IPS DF 6.9 (cell line): ENCODE measurements around the gene TDRD1.

ENCODE experiments used
- DNase-seq: peaks from one replicate; pipeline ENCODE4 v3.0.0-alpha.2; 2013; ENCODE audit warnings: low read depth, low spot score
- H3K27ac ChIP-seq: one replicate; pipeline ENCODE4 v1.5.1; 2013; ENCODE audit warnings: low read length, control low read depth
- H3K27me3 ChIP-seq: 2 replicates; pipeline ENCODE4 v1.6.1; 2013; ENCODE audit warnings: mild to moderate bottlenecking, low read length; ENCODE audit not compliant: control insufficient read depth, insufficient read depth
- H3K36me3 ChIP-seq: 2 replicates; pipeline ENCODE4 v1.6.1; 2013; ENCODE audit warnings: low read length; ENCODE audit not compliant: control insufficient read depth, insufficient read depth
- H3K4me1 ChIP-seq: 2 replicates; pipeline ENCODE4 v1.6.1; 2013; ENCODE audit warnings: low read length; ENCODE audit not compliant: control insufficient read depth, insufficient read depth
- H3K4me3 ChIP-seq: 2 replicates; pipeline ENCODE4 v1.5.1; 2013; ENCODE audit warnings: mild to moderate bottlenecking, low read length
- H3K9me3 ChIP-seq: 2 replicates; pipeline ENCODE4 v1.6.1; 2013; ENCODE audit warnings: low read length, inconsistent platforms; ENCODE audit not compliant: control insufficient read depth, insufficient read depth
- WGBS: extraction: QIAGEN DNeasy Blood & Tissue Kit; methylation state at CpG from one replicate; pipeline ENCODE4 v1.1.7; 2013; ENCODE audit warnings: mixed read lengths, missing lambda C conversion rate; ENCODE audit not compliant: insufficient read length, insufficient coverage; 5-methylcytosine and 5-hydroxymethylcytosine counted together

TDRD1 gene

DNA sequence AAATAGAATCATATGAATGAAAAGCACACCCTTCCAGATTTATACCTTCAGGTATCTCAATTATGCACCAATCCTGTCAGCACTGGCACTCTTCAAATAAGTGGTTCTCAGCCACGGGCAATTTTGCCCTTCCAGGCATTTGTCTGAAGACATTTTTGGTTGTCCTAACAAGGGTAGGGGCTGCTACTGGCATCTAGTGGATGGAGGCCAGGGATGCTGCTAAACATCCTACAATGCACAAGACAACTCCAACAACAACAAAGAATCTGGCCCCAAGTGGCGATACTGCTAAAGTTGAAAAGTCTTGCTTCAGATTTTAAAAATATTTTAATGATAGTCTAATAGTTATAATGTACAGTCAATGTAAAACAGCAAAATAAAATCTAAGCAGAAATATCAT, 21.2 kb upstream of the TDRD1 start:
- H3K27me3 ChIP-seq = no peaks in the 10 kb centered on the region
- H3K9me3 ChIP-seq = no peaks in the 10 kb centered on the region
- DNase-seq = no peak
- H3K4me1 ChIP-seq = no peaks in the 10 kb centered on the region
- H3K27ac ChIP-seq = no peak overlapping the region
- WGBS = no CpG with 5 or more reads among the region's 2 CpGs
- no peak overlapping the region for H3K4me3 ChIP-seq
- no peaks in the 10 kb centered on the region for H3K36me3 ChIP-seq

DNA sequence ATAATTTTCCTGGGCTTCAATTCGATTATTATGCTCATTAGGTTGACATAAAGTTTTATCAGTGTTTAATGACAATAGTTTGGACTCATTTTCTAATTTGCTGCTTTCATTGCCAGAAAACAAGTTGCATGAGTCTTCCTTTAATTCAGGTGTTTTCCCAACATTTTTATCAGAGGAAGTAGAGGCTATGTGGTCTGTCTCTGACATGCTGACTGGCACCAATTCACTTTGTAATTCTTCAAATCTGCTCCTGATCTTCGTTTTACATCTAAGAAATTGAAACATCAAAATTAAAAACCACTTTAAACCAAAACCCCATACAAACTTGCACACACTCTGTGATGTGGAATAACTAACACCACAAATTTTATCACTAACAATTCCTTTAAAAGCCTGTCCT, 16.1 kb upstream of the TDRD1 start:
- H3K4me3 ChIP-seq = no peak overlapping the region
- no peak for DNase-seq
- WGBS = 100% methylated on average over 1 of the region's 2 CpGs
- no peaks in the 10 kb centered on the region for H3K9me3 ChIP-seq
- H3K36me3 ChIP-seq = no peaks in the 10 kb centered on the region
- H3K27me3 ChIP-seq = no peaks in the 10 kb centered on the region
- H3K4me1 ChIP-seq = no peaks in the 10 kb centered on the region
- H3K27ac ChIP-seq = no peak overlapping the region

DNA sequence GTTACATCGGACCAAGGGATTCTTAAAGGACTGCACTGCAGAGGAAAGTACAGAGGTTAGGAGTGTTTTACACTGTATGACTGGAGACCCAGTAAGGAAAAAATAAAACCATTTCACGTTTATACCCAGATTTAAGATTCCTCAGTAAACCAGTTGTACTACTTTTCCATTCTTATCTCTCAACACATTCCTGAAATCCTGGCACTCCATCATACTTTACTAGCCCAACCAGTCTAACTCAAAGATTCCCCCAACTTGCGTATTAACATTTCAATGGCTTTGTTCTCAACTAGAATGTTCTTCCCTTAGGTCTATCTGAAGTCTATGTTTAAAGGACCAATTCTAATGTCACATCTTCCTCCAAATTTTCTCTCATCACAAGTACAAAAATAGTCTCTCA, 13.1 kb upstream of the TDRD1 start:
- Histone ChIP-seq H3K27me3 (no peaks in the 10 kb centered on the region), H3K27ac (no peak overlapping the region), H3K4me1 (no peaks in the 10 kb centered on the region), H3K36me3 (no peaks in the 10 kb centered on the region; the same call in 1 of the 2 replicates), H3K4me3 (no peak overlapping the region), H3K9me3 (no peaks in the 10 kb centered on the region; the same call in 1 of the 2 replicates)
- WGBS = no CpG with 5 or more reads among the region's 3 CpGs
- no peak for DNase-seq

GRCh38 chr10:114166494-114166893, 12.7 kb upstream of the TDRD1 start:
- H3K4me1 ChIP-seq = no peaks in the 10 kb centered on the region
- H3K4me3 ChIP-seq = no peak overlapping the region
- DNase-seq = no peak
- H3K27me3 ChIP-seq = no peaks in the 10 kb centered on the region
- no peaks in the 10 kb centered on the region; the same call in 1 of the 2 replicates for H3K9me3 ChIP-seq
- H3K36me3 ChIP-seq = no peaks in the 10 kb centered on the region; the same call in 1 of the 2 replicates
- no peak overlapping the region for H3K27ac ChIP-seq
- WGBS = 100% methylated on average over 1 of the region's 3 CpGs

DNA sequence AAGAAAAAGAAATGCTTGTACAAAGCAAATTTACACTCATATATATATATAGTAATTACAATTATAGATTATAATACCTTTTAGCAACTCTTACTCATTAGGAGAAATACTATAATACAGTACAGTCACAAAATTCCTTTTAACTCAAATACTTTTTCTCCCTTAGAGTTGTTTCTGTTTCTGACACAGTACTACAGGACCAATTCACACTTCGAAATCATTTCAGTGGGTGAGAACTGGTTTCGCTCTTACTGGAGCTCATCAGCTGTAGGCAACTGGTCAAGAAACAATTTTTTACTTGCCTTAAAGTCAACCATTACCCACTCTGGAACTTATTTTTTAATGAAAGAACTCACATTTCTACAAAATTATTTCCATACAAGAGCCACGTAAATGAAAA, 11.2 kb upstream of the TDRD1 start:
- H3K27ac ChIP-seq = no peak overlapping the region
- no peak for DNase-seq
- no CpG with 5 or more reads among the region's 3 CpGs for WGBS
- H3K4me3 ChIP-seq = no peak overlapping the region
- no peaks in the 10 kb centered on the region; the same call in 1 of the 2 replicates for H3K36me3 ChIP-seq
- no peaks in the 10 kb centered on the region for H3K27me3 ChIP-seq
- H3K4me1 ChIP-seq = no peaks in the 10 kb centered on the region
- H3K9me3 ChIP-seq = no peaks in the 10 kb centered on the region; the same call in 1 of the 2 replicates

- Histone ChIP-seq H3K9me3 (no peaks in the 10 kb centered on the region; the same call in 1 of the 2 replicates), H3K27ac (no peak overlapping the region), H3K27me3 (no peaks in the 10 kb centered on the region), H3K4me3 (no peak overlapping the region), H3K4me1 (no peaks in the 10 kb centered on the region), H3K36me3 (no peaks in the 10 kb centered on the region; the same call in 1 of the 2 replicates)
- DNase-seq = no peak
- no CpG with 5 or more reads among the region's 3 CpGs for WGBS
Measured at GRCh38 chr10:114168450-114169009, 10.6 kb upstream of the TDRD1 start.

GRCh38 chr10:114172216-114172615, 6.9 kb upstream of the TDRD1 start:
- no peak overlapping the region for H3K27ac ChIP-seq
- no peaks in the 10 kb centered on the region; the same call in 1 of the 2 replicates for H3K9me3 ChIP-seq
- no peaks in the 10 kb centered on the region; the same call in 1 of the 2 replicates for H3K36me3 ChIP-seq
- DNase-seq = no peak
- H3K4me1 ChIP-seq = no peaks in the 10 kb centered on the region
- WGBS = no CpG with 5 or more reads among the region's 1 CpG
- no peak overlapping the region for H3K4me3 ChIP-seq
- H3K27me3 ChIP-seq = no peaks in the 10 kb centered on the region

DNA sequence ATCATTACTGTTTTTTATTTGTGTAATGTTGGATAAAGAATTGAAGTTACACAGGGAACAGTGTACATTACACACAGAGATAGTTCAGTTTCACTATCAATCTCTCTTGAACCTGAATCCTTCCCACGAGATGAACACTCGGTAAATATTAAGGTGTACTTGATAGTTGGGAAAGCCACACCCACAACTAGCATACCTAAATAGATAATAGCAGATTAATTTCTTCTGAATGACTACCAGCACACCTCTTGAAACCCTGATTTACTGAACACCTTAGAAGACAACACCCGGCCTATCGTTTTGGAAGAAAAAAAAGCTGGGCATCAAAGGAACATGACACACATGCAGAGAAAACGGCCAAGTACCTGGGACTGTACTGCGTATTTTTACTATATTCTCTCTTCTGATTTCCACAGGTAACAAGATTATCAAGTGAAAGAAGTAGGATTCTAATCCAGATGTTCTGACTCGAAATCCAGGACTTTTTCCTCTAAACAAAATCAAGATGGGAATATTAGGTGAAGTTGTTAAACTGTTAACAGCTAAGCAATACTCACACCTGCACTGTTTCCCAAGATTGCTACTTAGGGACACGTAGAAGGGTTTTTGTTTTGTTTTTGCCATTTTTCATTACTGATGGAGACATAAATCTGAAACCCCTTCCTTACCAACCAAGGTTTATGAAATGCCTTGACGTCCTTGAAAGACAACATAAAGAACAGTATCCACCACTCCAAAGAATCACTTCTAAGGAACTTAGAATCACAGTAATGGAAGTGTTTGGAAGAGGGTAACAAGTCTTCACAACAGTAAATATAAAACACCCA, 6.2 kb upstream of the TDRD1 start:
- Histone ChIP-seq H3K27ac (no peak overlapping the region), H3K27me3 (no peaks in the 10 kb centered on the region), H3K4me1 (no peaks in the 10 kb centered on the region), H3K9me3 (no peaks in the 10 kb centered on the region; the same call in 1 of the 2 replicates), H3K4me3 (peak overlapping the region; percentile 67; the same call in 1 of the 2 replicates), H3K36me3 (no peaks in the 10 kb centered on the region; the same call in 1 of the 2 replicates)
- DNase-seq = no peak
- WGBS = no CpG with 5 or more reads among the region's 9 CpGs

GRCh38 chr10:114173603-114173920, 5.6 kb upstream of the TDRD1 start:
- H3K27me3 ChIP-seq = no peaks in the 10 kb centered on the region
- no peak for DNase-seq
- peak overlapping the region; percentile 67 for H3K4me3 ChIP-seq
- no CpG with 5 or more reads among the region's 23 CpGs for WGBS
- no peak overlapping the region for H3K27ac ChIP-seq
- no peaks in the 10 kb centered on the region for H3K36me3 ChIP-seq
- H3K9me3 ChIP-seq = no peaks in the 10 kb centered on the region; the same call in 1 of the 2 replicates
- no peaks in the 10 kb centered on the region for H3K4me1 ChIP-seq

DNA sequence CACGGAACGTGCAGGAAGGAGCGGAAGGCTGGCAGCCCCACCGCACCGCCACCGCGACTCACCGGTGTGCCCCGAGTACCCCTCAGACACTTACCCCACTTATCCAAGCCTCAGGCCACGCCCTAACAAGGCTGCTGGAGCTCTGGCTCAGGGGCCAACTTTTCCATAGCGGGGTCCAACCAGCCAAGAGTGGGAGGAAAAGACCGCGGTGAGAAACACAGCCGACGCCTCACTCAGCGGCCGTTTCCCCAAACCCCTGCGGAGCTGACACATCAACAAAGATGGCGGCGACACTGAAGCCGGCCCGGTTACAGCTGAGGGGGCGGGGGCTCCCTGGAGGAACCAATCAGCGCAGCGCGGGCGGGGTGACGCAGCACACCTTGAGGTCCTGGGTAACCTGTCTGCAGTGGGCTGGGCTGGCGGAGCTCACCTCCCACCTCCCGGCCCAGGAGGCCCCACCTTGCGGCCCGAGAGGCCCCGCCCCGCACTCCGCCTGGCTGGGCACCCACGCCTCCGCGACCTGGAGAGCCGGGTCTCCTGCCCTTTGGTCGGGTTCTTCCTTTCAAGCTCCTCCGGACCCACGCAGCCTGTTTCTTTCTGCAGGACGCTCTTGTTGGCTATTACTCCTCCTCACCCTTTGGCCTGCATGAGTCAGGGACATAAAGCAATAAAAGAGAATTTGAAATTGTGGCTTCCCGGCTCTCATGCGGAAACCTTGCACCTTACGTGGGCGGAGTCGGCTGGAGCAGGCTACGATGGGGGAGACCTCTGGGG, 5.0 kb upstream of the TDRD1 start, which contains the start of gene CCDC186:
Gene CCDC186, minus strand, starts transcription at position 283 of the 774 bp plus-strand sequence. CDS start 10,935 bp downstream, outside the sequence.
- H3K4me1 ChIP-seq = 0 out of 2 replicates have a peak, but pooled peaks cover 1% of the 10 kb centered on the region
- H3K36me3 ChIP-seq = no peaks in the 10 kb centered on the region
- DNase-seq = peak; percentile 92
- no CpG with 5 or more reads among the region's 49 CpGs for WGBS
- no peak within 1 kb of the TSS for H3K27ac ChIP-seq
- no peaks in the 10 kb centered on the region for H3K9me3 ChIP-seq
- H3K4me3 ChIP-seq = peak within 1 kb of the TSS; percentile 67
- H3K27me3 ChIP-seq = no peaks in the 10 kb centered on the region
